ENCODE measurements around the gene MSX2.

- TF ChIP-seq CREB5 (CRISPR knock-in tag; IDR thresholded peaks at IDR 0.05; ENCODE audit: low read depth) (no peak), ZFP3 (CRISPR knock-in tag; IDR thresholded peaks at IDR 0.05) (no peak), ZFP30 (CRISPR knock-in tag; IDR thresholded peaks at IDR 0.05) (no peak), CSRNP3 (CRISPR knock-in tag; IDR thresholded peaks at IDR 0.05) (no peak), GLIS3 (CRISPR knock-in tag; IDR thresholded peaks at IDR 0.05) (no peak), OSR1 (CRISPR knock-in tag; IDR thresholded peaks at IDR 0.05) (no peak), SNAI2 (CRISPR knock-in tag; IDR thresholded peaks at IDR 0.05) (no peak), TCF4 (CRISPR knock-in tag; IDR thresholded peaks at IDR 0.05; ENCODE audit: borderline replicate concordance) (no peak), PATZ1 (CRISPR knock-in tag; IDR thresholded peaks at IDR 0.05; ENCODE audit: borderline replicate concordance) (no peak), ZNF565 (CRISPR knock-in tag; conservative IDR thresholded peaks at IDR 0.05; ENCODE audit: low read depth) (no peak)
These were observed 26.3 kb downstream of the MSX2 start for GRCh38 chr5:174750711-174751110.

Measured in SK-N-SH treated with all-trans-retinoic acid at 6 μM for 48 hours (cell line).